ENCODE measurements around the gene BHLHA15.

The BHLHA15 gene

GRCh38 chr7:98211221-98211675 is at the start of gene BHLHA15:
BHLHA15 (plus strand) TSS chr7:98211439; CDS start chr7:98212310, 871 bp downstream.
- DNase-seq = peak; percentile 35

- no peak for DNase-seq
Observed at GRCh38 chr7:98162758-98163157, 48.5 kb upstream of the BHLHA15 start.

- no peak for DNase-seq
Observed at GRCh38 chr7:98163269-98163668, 48.0 kb upstream of the BHLHA15 start.

- no peak for DNase-seq
Observed at GRCh38 chr7:98163704-98164494, 47.3 kb upstream of the BHLHA15 start.

GRCh38 chr7:98165827-98166667 is 45.2 kb upstream of the BHLHA15 start:
- peak; percentile 58 for DNase-seq

GRCh38 chr7:98166668-98166970 is 44.6 kb upstream of the BHLHA15 start:
- no peak for DNase-seq

GRCh38 chr7:98167653-98168052 is 43.6 kb upstream of the BHLHA15 start:
- DNase-seq = no peak

- peak; percentile 58 for DNase-seq
Observed at GRCh38 chr7:98168181-98168903, 42.9 kb upstream of the BHLHA15 start.

GRCh38 chr7:98168904-98169621 is 42.2 kb upstream of the BHLHA15 start:
- DNase-seq = no peak

- DNase-seq = no peak
Observed at GRCh38 chr7:98170966-98171365, 40.3 kb upstream of the BHLHA15 start.

- no peak for DNase-seq
Observed at GRCh38 chr7:98171449-98171848, 39.8 kb upstream of the BHLHA15 start.

GRCh38 chr7:98174334-98175259 is 36.6 kb upstream of the BHLHA15 start:
- DNase-seq = no peak

- DNase-seq = no peak
Observed at GRCh38 chr7:98175260-98175940, 35.8 kb upstream of the BHLHA15 start.

- no peak for DNase-seq
Observed at GRCh38 chr7:98177553-98177952, 33.7 kb upstream of the BHLHA15 start.

- DNase-seq = no peak
Observed at GRCh38 chr7:98178321-98178720, 32.9 kb upstream of the BHLHA15 start.

- DNase-seq = no peak
Observed at GRCh38 chr7:98178762-98179490, 32.3 kb upstream of the BHLHA15 start.

GRCh38 chr7:98180751-98181150 is 30.5 kb upstream of the BHLHA15 start:
- DNase-seq = no peak

GRCh38 chr7:98185101-98185500 is 26.1 kb upstream of the BHLHA15 start:
- DNase-seq = no peak

- DNase-seq = no peak
Observed at GRCh38 chr7:98186452-98187137, 24.6 kb upstream of the BHLHA15 start.

- DNase-seq = no peak
Observed at GRCh38 chr7:98187138-98187502, 24.1 kb upstream of the BHLHA15 start.

Data from activated naive CD4-positive, alpha-beta T cell treated with anti-CD3 and anti-CD28 coated beads, Interleukin-2, amount 50 U/mL, for 16 hours (primary cell).